HG02973 (cell line): Measurements from ENCODE around the gene SPATA16.
"Not testable (repeated sequence)": the region's sequence is repeated elsewhere in the genome, so short reads cannot be mapped to it uniquely, and the experiment has no call there.

ENCODE experiments used
- ATAC-seq: cut with Tn5 transposase; IDR thresholded peaks from one replicate; pipeline ENCODE4 v1.9.1; 2021; ENCODE audit warnings: moderate library complexity; ENCODE audit not compliant: unreplicated experiment

The SPATA16 gene

GRCh38 chr3:173006006-173006405, 135.0 kb downstream of the SPATA16 start:
- no peak for ATAC-seq

DNA sequence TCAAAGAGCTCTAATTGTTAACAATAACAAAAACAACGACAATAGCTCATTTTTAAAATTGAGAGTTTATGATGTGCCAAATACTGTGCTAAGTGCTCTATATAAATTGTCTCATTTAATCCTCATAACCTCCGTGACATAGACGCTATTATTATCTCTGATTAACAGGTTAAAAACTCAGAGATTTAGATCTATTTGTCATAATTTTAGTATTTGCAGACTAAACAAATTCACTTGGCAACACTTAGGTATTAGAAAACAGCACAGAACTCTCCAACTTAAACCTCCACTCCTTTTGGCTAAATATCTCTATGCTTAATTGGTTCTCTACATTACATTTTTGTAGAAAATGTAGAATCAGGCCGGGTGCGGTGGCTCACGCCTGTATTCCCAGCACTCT, 136.4 kb downstream of the SPATA16 start:
- no peak for ATAC-seq

- no peak for ATAC-seq
Measured at GRCh38 chr3:173003956-173004355, 137.1 kb downstream of the SPATA16 start.

GRCh38 chr3:173003471-173003870, 137.6 kb downstream of the SPATA16 start:
- ATAC-seq: no peak

- ATAC-seq: no peak
Measured at GRCh38 chr3:173001622-173002021, 139.4 kb downstream of the SPATA16 start.

DNA sequence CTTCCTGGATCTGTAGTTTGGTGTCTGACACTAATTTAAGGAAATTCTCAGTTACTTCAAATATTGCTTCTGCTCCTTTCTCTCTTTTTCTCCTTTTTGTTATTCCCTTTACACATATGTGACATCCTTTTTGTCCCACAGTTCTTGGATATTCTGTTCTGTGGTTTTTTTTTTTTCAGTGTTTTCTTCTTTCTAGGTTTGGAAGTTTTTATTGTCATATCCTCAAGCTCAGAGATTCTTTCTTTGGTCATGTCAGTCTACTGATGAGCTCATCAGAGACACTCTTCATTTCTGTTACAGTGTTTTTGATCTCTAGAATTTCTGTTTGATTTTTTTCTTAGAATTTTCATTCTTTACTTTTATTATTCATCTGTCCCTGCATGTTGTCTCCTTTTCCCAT, 140.5 kb downstream of the SPATA16 start:
- ATAC-seq: no peak

DNA sequence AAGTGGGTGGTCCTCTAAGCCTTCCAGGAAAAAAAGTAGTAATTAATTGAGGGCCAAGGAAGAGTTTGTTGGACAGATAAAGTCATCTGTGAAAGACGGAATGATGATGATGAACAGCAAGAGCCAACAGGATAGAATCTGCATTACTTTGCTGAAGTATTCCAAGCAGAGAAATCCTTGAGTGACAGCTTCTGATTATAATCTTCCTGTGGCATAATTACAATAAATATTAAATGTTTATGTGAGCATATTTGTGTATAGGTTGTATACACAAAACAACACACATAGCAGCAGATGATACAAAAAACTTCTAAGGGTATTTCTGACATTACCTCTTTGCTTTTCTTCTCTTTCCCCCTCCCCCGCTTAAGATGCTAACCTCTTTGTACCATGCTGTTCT, 147.6 kb downstream of the SPATA16 start:
- no peak for ATAC-seq

GRCh38 chr3:172991424-172991996, 149.5 kb downstream of the SPATA16 start:
- ATAC-seq: no peak

DNA sequence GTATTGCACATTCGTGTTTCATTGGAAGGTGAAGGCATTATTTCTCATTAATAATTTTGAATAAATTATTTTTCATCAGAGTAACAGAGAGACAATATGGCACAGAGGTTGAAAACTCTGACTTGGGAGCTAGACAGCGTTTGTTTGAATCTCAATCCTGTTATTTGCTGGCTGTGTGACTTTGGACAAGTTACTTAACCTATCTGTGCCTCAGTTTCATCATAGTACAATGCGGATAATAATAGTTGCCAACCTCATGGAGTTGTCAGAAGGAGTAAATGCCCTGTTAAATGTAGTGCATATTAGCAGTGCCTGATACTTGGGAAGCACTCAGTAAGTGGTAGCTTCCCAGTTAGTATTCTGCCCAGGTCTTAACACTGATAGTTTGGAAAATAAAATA, 151.7 kb downstream of the SPATA16 start:
- no peak for ATAC-seq

- no peak for ATAC-seq
Measured at GRCh38 chr3:172987273-172987672, 153.8 kb downstream of the SPATA16 start.

- ATAC-seq: no peak
Measured at GRCh38 chr3:172984914-172985313, 156.1 kb downstream of the SPATA16 start.

GRCh38 chr3:172982736-172983364, 158.2 kb downstream of the SPATA16 start:
- ATAC-seq: no peak

DNA sequence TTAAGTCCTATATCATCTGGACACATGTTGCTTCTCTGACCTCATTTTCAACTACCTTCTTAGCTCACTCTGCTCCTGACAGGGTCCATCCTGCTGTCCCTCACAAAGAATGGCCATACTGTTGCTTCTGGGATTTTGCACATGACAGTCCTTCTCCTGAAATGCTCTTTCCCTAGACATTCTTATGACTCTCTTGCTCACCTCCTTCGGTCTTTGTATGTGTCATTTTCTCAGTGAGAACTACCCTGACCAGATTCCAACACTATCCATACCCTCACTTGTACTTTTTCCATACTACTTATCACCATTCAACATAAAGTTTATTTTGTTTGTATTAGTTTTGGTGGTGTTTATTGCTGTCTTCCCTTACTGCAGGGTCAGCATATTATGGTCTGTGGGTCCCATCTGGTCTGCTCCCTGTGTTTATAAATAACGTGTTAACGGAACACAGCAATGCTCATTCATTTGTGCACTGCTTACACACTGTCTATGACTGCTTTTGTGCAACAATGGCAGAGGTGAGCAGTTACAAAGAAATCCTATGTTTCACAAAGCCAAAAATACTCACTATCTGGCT, 159.5 kb downstream of the SPATA16 start:
- no peak for ATAC-seq

DNA sequence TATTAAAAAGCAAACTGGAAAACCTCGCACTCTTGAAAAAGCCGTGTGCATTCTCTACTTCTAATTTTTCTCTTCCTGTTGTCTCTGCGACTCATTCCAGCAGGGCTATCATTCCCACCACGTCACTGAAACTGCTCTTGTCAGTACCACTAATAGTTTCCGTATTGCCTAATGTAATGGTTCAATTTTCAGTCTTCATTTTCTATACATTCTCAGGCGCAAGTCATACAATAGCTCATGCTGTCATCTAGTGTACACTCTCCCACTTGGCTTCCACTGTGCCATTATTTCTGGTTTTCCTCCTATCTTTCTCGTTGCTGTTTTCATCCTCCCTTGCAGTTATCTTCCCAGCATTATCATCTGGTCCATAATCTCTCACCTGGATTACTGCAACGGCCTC, 160.2 kb downstream of the SPATA16 start:
- no peak for ATAC-seq

DNA sequence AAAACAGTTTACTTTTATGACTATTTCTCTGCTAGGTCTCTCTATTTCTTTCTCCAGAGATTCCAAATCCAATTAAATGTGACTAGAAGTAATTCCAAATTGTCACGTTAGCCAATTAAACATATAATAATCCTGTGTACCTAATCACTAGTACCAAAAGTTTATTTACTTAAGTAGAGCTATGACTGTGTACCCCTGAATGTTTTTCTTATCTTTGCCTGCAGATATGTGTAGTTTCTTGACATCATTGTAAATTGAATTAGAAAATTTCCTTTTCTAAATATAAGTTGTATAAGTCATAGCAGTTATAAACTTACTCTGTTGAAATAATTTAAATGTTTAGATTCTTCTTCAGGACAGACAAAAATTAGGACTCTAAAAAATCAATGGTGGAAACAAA, 163.3 kb downstream of the SPATA16 start:
- no peak for ATAC-seq

DNA sequence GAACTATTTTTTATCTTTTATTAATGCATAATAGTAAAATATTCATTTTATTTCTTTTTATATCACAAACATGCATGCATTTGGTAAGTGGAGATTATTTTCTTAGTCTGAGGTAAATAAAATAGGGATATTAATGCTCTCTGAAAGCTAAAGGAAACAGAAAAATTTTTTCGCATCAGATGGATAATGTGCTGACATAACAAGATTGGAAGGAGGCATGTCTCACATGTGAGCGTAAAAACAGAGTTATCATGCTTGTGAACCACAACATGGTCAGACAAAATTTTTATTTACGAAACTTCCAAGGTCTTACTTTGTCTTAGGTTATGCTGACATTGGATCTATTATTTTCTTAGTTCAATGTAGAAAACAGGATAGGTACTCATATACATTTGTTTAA, 166.1 kb downstream of the SPATA16 start:
- no peak for ATAC-seq

- no peak for ATAC-seq
Measured at GRCh38 chr3:172973799-172974198, 167.2 kb downstream of the SPATA16 start.

DNA sequence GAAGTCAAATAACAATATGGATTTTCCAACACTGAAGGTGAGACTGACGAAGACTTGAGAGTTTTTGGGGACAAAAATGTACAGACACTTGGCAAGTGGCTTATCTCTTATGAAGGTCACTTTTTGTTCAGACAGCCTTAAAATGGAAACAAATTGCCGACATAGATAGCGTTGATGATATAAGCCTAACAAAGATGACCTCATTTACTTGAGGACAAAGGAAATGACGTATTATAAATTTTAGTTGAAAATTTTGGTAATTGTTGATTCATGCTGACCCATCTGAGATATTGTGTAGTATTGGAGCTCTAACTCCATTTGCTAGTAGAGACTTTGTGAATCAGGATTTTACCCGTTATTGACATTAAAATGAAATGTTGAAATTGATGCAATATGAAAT, 168.3 kb downstream of the SPATA16 start:
- no peak for ATAC-seq

GRCh38 chr3:172972067-172972466, 169.0 kb downstream of the SPATA16 start:
- no peak for ATAC-seq

DNA sequence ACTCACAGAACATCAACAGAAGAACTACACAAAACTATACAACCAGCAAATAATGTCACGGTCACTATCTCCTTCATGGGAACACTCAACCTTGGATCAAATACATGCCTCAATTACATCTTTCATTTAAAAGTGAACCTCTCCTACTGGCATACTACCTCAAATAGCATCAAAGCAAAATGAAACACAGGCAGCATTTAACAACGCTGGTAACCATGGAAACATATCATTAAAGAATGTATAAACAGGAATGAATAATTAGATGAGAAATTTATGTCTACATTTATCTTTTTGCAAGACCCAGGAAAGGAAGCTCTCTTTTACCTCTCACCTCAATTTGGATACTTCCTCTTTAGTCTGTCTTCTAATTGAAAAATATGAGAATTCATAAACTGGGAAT, 172.4 kb downstream of the SPATA16 start:
- ATAC-seq: no peak

- no peak for ATAC-seq
Measured at GRCh38 chr3:172965256-172965655, 175.8 kb downstream of the SPATA16 start.

- not testable (repeated sequence) for ATAC-seq
Measured at GRCh38 chr3:172960626-172961182, 180.3 kb downstream of the SPATA16 start.
